AG09319 (cell line): ENCODE data around the gene GPR17.

Experiments
- DNase-seq: peaks from one replicate; pipeline ENCODE4 v3.0.0-alpha.2; 2010; ENCODE audit warnings: low read depth; ENCODE audit errors: extremely low read depth
- TF ChIP-seq, protein P1 (sequence below): IDR thresholded peaks from 2 replicates; pipeline ENCODE4 v1.5.1; 2011; ENCODE audit warnings: low read depth, mild to moderate bottlenecking, inconsistent platforms, low read length, moderate library complexity

The GPR17 gene

DNA sequence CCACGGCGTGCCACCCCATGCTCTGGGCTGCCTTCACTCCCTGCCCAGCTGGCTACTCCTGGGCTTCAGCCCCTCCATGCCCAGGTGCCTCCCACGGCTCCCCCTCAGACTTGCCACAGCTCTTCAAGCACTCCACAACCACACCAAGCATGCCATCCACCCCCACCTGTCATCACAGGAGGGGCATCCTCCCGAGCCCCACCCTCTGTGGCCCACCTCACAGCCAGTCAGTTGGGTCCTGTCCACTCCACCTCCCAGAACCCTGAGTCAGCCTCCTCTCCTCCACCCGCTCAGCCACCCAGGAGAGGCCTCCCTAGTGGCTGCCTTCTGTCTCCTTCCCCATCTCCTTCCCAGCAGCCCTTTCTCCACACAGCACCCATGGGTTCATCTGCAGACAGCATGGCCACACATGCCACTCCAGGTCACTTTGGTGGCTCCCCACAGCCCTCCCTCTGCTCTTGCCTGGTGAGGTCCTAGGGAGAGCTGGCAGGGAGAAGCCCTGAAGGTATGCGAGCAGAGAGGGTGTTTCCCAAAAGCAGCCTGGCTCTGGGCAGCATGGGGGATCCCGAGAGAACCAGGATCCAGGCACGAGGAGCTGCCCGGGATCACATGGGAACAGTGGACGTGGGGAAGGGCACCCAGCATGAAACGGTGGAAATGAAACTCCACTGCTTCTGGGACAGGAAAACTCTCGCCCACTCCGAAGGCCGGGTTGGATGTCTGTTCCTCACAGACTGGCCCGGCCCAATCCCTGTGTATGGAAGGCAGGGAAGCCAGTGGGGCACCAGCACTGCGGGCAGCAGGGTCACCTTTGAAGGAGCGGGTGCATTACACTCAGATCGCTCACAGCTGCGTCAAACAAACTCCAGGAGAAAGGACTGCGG, 26.6 kb downstream of the GPR17 start:
- TF ChIP-seq, protein P1, sequence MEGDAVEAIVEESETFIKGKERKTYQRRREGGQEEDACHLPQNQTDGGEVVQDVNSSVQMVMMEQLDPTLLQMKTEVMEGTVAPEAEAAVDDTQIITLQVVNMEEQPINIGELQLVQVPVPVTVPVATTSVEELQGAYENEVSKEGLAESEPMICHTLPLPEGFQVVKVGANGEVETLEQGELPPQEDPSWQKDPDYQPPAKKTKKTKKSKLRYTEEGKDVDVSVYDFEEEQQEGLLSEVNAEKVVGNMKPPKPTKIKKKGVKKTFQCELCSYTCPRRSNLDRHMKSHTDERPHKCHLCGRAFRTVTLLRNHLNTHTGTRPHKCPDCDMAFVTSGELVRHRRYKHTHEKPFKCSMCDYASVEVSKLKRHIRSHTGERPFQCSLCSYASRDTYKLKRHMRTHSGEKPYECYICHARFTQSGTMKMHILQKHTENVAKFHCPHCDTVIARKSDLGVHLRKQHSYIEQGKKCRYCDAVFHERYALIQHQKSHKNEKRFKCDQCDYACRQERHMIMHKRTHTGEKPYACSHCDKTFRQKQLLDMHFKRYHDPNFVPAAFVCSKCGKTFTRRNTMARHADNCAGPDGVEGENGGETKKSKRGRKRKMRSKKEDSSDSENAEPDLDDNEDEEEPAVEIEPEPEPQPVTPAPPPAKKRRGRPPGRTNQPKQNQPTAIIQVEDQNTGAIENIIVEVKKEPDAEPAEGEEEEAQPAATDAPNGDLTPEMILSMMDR = no peak
- no peak for DNase-seq

DNA sequence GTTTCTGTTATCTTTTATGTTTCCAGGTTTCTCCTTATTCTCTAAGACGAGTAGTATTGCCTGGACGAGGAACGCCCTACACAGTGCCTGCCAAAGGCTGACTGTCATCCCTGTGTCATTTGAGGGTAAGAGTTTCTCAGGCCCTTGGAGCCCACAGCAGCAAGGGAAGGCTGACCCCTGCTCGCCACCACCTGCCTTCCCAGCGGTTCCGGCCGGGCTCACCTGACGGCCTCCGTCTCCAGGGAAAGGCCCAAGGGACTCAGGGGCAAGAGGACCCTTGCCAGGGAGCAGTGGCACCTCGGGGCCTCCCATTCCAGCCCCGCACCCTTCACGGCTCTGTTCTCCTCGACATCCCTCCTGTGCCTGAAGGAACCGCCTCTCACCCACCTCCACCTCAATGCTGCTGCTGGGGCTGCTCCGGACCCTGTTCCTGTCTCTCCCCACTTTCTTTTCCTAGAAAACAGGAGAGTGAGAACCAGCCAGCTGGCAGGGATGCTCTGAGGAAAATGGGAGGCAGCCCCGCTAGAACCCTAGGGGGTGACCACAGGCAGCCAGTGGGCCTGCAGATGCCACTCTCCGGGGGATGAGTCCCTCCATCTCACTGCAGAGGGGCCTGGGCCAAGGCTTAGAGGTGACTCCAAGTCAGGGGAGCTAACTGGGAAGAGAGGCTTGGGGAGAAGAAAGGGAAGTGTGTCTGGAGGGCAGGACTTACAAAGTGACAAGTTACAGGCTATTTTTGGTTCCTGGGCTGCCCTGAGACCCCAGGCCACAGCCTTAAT, 27.5 kb downstream of the GPR17 start:
- DNase-seq = no peak
- TF ChIP-seq, protein P1 = no peak

DNA sequence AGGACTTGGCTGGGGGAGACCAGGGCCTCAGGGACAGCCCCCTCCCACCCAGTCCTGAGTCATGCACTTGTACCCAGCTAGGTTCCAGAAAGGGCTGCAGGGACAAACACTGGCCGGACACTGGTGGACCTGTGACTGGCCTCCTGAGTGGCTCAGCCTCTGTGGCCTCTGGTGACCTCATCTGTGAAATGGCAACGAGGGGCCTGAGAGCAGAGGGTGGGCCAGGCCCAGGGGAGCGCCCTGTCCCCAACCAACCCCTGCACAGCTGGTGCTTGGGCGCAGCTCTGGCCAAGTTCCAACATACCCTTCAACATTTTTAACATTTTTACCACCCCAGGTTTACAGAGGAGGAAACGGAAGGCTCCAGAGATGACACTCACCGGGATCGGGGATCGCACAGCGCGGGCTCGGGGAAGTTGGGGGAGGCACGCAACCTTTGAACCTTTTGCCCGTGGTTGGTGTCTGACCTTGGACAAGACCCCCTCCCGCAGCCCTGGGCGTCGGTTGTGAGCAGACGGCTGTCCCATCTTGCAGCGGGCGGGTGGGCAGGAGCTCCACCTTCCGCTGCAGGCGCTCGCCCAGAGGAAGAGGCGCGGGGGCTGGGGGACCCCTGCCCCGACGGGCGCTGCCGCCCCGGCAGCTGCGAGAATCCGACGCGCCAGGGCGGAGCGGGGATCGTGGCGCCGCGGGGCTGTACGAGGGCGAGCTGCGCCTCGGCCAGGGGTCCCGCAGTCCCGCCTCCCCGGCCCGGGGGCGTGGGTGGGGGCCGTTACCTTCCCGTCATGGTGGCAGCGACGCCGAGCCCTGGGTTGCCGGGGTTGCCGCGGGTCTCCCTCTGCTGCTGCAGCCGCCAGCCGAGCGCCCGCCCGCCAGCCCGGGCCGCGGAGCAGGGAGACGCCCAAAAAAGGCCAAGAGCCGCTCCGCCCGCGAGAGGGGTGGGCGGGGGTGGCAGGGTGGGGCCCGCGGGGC, 28.6 kb downstream of the GPR17 start:
- TF ChIP-seq, protein P1 = no peak
- no peak for DNase-seq

- DNase-seq = no peak
Measured at GRCh38 chr2:127675331-127676261, 29.6 kb downstream of the GPR17 start, which contains the start of gene LIMS2. Gene LIMS2, minus strand, starts transcription at chr2:127675530. Its CDS starts 506 bp downstream, at chr2:127675024.

GRCh38 chr2:127676906-127677305, 31.0 kb downstream of the GPR17 start:
- no peak for DNase-seq
- TF ChIP-seq, protein P1 = no peak

More at GRCh38 chr2:127675331-127676261, 29.6 kb downstream of the GPR17 start, which contains the start of gene LIMS2:
- TF ChIP-seq, protein P1 = no peak; the same call in 1 of the 2 replicates

- TF ChIP-seq, protein P1 = no peak
- DNase-seq = no peak
Measured at GRCh38 chr2:127678531-127678930, 32.6 kb downstream of the GPR17 start.
